ENCODE measurements around the gene FOXP1.

DNA sequence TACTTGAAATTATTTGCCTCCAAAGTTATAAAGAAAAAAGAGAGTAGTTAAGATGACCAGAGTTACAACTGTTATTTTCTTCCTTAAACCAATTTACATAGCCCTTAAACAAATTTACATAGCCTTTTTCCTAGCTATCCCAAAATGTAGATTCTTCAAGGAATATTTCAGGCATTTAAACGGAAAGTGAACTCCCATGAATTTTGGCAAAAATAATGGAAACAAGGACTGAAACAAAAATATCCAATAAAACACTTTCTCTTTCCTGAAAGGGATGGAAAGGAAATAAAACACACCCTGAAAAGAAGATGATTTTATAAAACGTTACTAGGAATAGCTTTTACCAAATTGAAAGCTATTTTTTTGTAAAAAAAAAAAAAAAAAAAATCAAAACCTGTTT lies 418.6 kb downstream of the FOXP1 start:
- TF ChIP-seq, protein P1, sequence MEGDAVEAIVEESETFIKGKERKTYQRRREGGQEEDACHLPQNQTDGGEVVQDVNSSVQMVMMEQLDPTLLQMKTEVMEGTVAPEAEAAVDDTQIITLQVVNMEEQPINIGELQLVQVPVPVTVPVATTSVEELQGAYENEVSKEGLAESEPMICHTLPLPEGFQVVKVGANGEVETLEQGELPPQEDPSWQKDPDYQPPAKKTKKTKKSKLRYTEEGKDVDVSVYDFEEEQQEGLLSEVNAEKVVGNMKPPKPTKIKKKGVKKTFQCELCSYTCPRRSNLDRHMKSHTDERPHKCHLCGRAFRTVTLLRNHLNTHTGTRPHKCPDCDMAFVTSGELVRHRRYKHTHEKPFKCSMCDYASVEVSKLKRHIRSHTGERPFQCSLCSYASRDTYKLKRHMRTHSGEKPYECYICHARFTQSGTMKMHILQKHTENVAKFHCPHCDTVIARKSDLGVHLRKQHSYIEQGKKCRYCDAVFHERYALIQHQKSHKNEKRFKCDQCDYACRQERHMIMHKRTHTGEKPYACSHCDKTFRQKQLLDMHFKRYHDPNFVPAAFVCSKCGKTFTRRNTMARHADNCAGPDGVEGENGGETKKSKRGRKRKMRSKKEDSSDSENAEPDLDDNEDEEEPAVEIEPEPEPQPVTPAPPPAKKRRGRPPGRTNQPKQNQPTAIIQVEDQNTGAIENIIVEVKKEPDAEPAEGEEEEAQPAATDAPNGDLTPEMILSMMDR (conservative IDR thresholded peaks at IDR 0.05; ENCODE audit: low read depth, low read length): no peak
- TF ChIP-seq EZH2 (IDR thresholded peaks at IDR 0.05; ENCODE audit: borderline replicate concordance, low read depth, low read length, poor library complexity, severe bottlenecking): no peak
